WERI-Rb-1 (cell line): ENCODE data around the gene UGGT1.
A peak's percentile ranks its signal among the peaks of the same experiment; 100 is the strongest.

Experiments
- DNase-seq: peaks from one replicate; pipeline ENCODE4 v3.0.0-alpha.2; 2020
- H3K27ac ChIP-seq: fragments of 250-450 bp; sonication (Bioruptor Pico); 2 replicates; pipeline ENCODE4 v1.5.1; 2020; ENCODE audit warnings: mild to moderate bottlenecking, moderate library complexity
- H3K27me3 ChIP-seq: fragments of 250-450 bp; sonication (Bioruptor Pico); 2 replicates; pipeline ENCODE4 v1.5.1; 2021; ENCODE audit warnings: mild to moderate bottlenecking, low read depth, moderate library complexity; ENCODE audit not compliant: insufficient read depth, severe bottlenecking
- H3K36me3 ChIP-seq: fragments of 250-450 bp; sonication (Bioruptor Pico); 2 replicates; pipeline ENCODE4 v1.5.1; 2020; ENCODE audit warnings: mild to moderate bottlenecking, moderate library complexity
- H3K4me3 ChIP-seq: 2 replicates; pipeline ENCODE4 v1.5.1; 2011; ENCODE audit warnings: low read depth, mild to moderate bottlenecking, control low read depth, low read length
- H3K9me3 ChIP-seq: fragments of 250-450 bp; sonication (Bioruptor Pico); 2 replicates; pipeline ENCODE4 v1.5.1; 2021; ENCODE audit warnings: mild to moderate bottlenecking, moderate library complexity; ENCODE audit not compliant: severe bottlenecking
- TF ChIP-seq, protein P1 (sequence below): IDR thresholded peaks from 2 replicates; pipeline ENCODE4 v1.5.1; 2011; ENCODE audit warnings: low read depth, mild to moderate bottlenecking, control low read depth, inconsistent platforms, low read length

The UGGT1 gene

DNA sequence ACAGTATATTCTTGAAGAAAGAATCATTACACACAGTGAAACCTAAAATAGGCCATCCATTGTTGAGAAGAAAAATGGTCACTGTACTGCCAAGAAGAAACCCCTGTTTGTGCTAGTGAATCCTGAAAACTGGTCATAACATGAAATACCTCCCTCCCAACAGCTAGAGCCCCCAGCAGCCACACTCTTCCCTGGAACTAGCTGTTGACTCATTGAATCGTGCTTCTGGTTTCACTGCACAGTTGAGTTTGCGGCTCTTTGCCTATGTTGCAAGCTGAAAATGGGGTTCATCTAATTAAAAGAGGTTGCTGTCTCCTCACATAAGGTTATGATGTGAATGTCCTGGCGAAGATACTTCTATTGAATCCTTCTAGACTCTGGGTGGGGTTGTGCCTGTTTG, 86.3 kb downstream of the UGGT1 start:
- H3K9me3 ChIP-seq = no peaks in the 10 kb centered on the region
- H3K27me3 ChIP-seq = no peaks in the 10 kb centered on the region
- TF ChIP-seq, protein P1, sequence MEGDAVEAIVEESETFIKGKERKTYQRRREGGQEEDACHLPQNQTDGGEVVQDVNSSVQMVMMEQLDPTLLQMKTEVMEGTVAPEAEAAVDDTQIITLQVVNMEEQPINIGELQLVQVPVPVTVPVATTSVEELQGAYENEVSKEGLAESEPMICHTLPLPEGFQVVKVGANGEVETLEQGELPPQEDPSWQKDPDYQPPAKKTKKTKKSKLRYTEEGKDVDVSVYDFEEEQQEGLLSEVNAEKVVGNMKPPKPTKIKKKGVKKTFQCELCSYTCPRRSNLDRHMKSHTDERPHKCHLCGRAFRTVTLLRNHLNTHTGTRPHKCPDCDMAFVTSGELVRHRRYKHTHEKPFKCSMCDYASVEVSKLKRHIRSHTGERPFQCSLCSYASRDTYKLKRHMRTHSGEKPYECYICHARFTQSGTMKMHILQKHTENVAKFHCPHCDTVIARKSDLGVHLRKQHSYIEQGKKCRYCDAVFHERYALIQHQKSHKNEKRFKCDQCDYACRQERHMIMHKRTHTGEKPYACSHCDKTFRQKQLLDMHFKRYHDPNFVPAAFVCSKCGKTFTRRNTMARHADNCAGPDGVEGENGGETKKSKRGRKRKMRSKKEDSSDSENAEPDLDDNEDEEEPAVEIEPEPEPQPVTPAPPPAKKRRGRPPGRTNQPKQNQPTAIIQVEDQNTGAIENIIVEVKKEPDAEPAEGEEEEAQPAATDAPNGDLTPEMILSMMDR = no peak
- peaks cover 90% of the 10 kb centered on the region for H3K36me3 ChIP-seq
- H3K4me3 ChIP-seq = no peak overlapping the region
- no peak for DNase-seq
- H3K27ac ChIP-seq = no peak overlapping the region

DNA sequence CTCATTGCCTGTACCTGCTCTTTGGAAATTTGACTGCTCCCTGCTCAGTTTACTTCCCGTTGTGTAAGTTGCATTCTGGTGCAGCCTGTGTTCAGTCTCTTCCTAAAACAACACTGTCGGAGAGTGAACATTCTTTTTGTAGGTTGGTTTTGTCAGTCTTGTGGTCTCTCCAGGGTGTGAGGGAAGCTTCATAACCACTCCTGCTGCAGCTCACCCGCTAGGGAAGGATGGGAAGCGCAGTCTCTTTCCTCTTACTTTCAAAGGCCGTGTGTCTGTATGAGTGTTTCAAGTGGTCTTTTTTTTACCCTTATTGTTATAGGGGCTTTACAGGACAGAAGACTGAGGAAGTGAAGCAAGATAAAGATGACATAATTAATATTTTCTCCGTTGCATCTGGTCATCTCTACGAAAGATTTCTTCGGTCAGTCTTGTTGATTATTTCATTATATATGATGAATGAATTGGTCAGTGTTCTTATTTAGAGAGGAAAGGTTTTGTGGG, 87.2 kb downstream of the UGGT1 start:
- Histone ChIP-seq H3K27ac (no peak overlapping the region), H3K4me3 (no peak overlapping the region), H3K27me3 (no peaks in the 10 kb centered on the region), H3K36me3 (peaks cover 85% of the 10 kb centered on the region), H3K9me3 (no peaks in the 10 kb centered on the region)
- TF ChIP-seq, protein P1 = no peak
- DNase-seq = no peak

DNA sequence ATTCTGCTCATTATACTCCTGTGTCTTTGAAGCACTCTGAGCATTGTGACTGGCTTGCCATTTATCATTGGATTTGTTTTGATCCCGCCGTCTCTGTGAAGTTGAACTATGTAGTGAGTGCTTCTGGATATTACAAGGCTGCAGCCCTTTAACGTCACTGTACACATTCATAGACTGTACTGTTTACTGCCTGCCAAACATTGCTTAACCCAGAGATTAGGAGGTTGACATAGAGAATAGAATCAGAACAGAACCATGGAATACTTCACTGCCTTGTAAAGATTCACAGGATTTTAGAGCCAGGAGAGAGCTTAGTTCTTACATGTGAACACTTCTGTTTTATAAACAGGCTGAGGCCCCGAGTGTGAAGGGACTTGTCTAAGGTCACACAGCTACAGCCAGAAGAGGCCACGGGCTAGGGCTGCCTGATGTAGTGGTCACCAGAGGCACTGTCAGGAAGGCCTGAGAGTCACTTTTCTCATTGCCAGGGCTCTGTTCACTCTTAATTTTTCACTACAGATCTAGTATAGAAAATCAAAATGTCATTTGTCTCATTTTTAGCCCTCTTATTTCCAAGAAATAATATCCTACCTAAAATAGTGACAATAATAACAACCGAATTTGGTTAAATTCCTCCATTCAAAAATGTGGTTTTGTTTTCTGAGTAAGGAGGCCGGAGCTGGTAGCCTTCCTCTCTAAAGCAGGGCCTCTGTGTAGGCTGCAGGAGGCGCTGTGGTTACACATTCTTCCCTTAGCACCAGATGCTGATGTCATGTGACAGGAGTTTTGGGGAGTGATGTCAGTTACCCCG, 87.9 kb downstream of the UGGT1 start:
- no peak overlapping the region for H3K4me3 ChIP-seq
- TF ChIP-seq, protein P1 = peak; percentile 82
- H3K27me3 ChIP-seq = no peaks in the 10 kb centered on the region
- peaks cover 84% of the 10 kb centered on the region for H3K36me3 ChIP-seq
- no peak overlapping the region for H3K27ac ChIP-seq
- no peaks in the 10 kb centered on the region for H3K9me3 ChIP-seq
- peak; percentile 57 for DNase-seq

DNA sequence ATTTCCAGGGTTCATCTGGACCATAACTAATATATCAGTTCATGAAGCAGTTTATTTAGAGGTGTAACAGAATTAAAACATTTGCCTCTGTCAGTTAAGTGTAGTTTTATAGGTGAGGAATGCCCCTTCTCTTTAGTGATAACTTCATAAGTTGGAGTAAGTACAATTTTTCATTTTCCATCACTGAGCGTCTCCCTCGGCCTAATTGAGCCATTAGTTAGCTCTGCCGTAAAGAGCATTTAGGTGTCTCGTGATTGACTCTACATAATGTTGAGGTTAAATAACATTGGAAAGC, 88.4 kb downstream of the UGGT1 start:
- Histone ChIP-seq H3K27me3 (no peaks in the 10 kb centered on the region), H3K4me3 (no peak overlapping the region), H3K27ac (no peak overlapping the region), H3K36me3 (peaks cover 85% of the 10 kb centered on the region), H3K9me3 (no peaks in the 10 kb centered on the region)
- TF ChIP-seq, protein P1 = no peak
- no peak for DNase-seq

DNA sequence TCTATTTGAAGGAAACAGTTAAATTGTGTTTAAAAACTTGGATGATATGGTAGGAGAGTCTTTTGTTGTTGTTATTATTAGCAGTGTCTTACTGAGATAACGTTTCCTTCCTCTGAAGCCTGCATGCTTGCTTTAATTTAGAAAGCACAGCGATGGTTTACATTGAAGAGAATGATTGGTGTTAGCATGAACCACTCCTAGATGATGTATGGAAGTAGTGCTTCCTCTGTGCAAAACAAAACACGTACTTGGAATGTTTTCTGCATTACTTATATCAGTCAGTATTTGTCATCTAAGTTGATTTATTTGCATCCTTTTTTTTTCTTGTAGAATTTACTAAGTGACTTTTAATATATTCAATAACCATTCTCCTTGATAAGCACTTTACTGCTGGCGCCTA, 89.0 kb downstream of the UGGT1 start:
- Histone ChIP-seq H3K27me3 (no peaks in the 10 kb centered on the region), H3K9me3 (no peaks in the 10 kb centered on the region), H3K36me3 (peaks cover 83% of the 10 kb centered on the region), H3K4me3 (no peak overlapping the region), H3K27ac (no peak overlapping the region)
- TF ChIP-seq, protein P1 = no peak
- no peak for DNase-seq

DNA sequence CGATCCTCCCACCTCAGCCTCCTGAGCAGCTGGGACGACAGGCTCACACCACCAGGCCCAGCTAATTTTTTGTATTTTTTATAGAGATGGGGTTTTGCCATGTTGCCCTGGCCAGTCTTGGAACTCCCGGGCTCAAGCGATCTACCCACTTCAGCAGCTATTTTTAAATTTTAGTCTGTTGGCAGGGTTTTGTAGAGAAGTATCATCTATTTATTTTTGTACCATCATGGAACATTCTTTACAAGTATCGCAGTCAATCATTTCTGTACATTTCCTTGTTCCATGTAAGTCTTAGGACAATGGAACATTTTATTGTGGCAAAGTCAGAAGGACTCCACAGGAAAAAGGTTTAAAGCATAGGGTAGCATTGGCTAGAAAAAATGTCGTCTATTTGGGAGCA, 94.6 kb downstream of the UGGT1 start:
- H3K27ac ChIP-seq = no peak overlapping the region
- no peak for DNase-seq
- TF ChIP-seq, protein P1 = no peak
- no peaks in the 10 kb centered on the region for H3K27me3 ChIP-seq
- peaks cover 82% of the 10 kb centered on the region for H3K36me3 ChIP-seq
- H3K4me3 ChIP-seq = no peak overlapping the region
- H3K9me3 ChIP-seq = no peaks in the 10 kb centered on the region
